Measurements from ENCODE around the gene SLC6A4.

SLC6A4 gene

GRCh38 chr17:30273373-30273772 is 37.9 kb upstream of the SLC6A4 start:
- H3K27ac ChIP-seq: no peak overlapping the region
- no peak for TF ChIP-seq CTCF (IDR thresholded peaks at IDR 0.05)
- no peaks in the 10 kb centered on the region for H3K4me1 ChIP-seq (ENCODE audit: control insufficient read depth in 1 of 2, insufficient read depth in 1 of 2, low read depth in 1 of 2, low read length in 1 of 2)
- peaks cover 18% of the 10 kb centered on the region for H3K36me3 ChIP-seq
- H3K4me3 ChIP-seq (ENCODE audit: low read depth in 1 of 2, low read length in 1 of 2): no peak overlapping the region
- no peaks in the 10 kb centered on the region for H3K9me3 ChIP-seq
- H3K27me3 ChIP-seq: no peaks in the 10 kb centered on the region

DNA sequence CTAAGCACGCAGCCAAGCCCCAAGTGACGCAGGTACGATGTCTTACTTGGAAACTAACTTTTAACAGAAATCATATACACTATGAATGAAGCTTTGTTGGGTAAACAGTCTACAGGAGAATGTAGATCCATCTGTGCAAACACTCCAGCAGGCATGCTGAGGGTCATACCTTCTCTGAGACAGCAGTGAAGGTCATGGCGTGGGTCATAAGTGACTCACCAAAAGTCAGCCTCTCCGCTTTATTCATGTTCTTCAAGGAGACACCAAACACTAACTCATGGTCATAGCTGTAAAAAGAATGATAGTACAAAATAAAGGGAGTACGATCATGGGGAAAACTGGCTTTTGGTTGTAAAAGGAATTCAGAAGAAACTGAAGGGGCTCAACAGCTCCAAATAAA is 35.6 kb upstream of the SLC6A4 start:
- Histone ChIP-seq H3K27me3 (no peaks in the 10 kb centered on the region), H3K27ac (no peak overlapping the region), H3K36me3 (peaks cover 18% of the 10 kb centered on the region), H3K4me1 (ENCODE audit: control insufficient read depth in 1 of 2, insufficient read depth in 1 of 2, low read depth in 1 of 2, low read length in 1 of 2) (no peaks in the 10 kb centered on the region), H3K9me3 (no peaks in the 10 kb centered on the region), H3K4me3 (ENCODE audit: low read depth in 1 of 2, low read length in 1 of 2) (no peak overlapping the region)
- no peak for TF ChIP-seq CTCF (IDR thresholded peaks at IDR 0.05)

- H3K4me1 ChIP-seq (ENCODE audit: control insufficient read depth in 1 of 2, insufficient read depth in 1 of 2, low read depth in 1 of 2, low read length in 1 of 2): no peaks in the 10 kb centered on the region
- no peak overlapping the region for H3K27ac ChIP-seq
- peaks cover 13% of the 10 kb centered on the region for H3K36me3 ChIP-seq
- H3K27me3 ChIP-seq: no peaks in the 10 kb centered on the region
- TF ChIP-seq CTCF (IDR thresholded peaks at IDR 0.05): no peak
- no peak overlapping the region for H3K4me3 ChIP-seq (ENCODE audit: low read depth in 1 of 2, low read length in 1 of 2)
- no peaks in the 10 kb centered on the region for H3K9me3 ChIP-seq
Observed at GRCh38 chr17:30267625-30268024, 32.1 kb upstream of the SLC6A4 start.

DNA sequence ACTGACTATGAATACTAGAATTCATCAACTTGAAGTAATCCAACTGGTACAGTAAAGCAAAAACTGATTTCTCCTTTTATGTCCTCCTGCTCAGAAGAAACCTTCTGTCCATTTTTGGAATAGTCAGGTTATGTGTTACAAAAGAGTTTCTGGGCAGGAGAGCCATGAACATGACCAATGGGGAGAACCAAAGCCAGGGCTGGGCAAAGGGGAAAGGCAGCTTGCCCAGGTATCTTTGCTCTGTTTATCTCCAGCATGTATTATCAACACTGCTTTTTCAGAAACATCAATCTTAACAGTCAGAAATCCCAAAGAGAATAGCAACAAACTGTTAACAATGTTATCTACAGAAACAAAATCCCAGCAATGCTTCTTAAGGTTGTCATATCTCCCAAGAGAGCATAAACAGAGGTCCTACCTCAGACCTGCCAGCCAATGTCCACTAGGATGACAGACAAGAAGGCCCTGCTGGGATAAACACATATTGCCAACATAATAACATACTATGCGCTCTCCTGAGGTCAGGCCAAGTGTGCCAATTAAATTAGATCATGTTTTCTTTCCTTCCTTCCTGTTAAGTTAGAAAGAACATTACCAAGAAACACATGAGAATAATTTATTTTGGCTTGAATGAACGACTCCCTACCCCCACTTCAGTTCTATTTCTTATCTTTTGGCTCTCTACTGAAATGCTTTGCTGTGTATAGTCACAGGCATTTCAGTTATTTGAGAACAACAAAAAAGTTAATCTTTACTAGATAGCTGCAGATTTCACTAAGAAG is 28.2 kb upstream of the SLC6A4 start:
- H3K36me3 ChIP-seq: no peaks in the 10 kb centered on the region
- H3K27me3 ChIP-seq: no peaks in the 10 kb centered on the region
- H3K27ac ChIP-seq: no peak overlapping the region
- no peak for TF ChIP-seq CTCF (IDR thresholded peaks at IDR 0.05)
- H3K9me3 ChIP-seq: no peaks in the 10 kb centered on the region
- no peak overlapping the region for H3K4me3 ChIP-seq (ENCODE audit: low read depth in 1 of 2, low read length in 1 of 2)
- no peaks in the 10 kb centered on the region for H3K4me1 ChIP-seq (ENCODE audit: control insufficient read depth in 1 of 2, insufficient read depth in 1 of 2, low read depth in 1 of 2, low read length in 1 of 2)

DNA sequence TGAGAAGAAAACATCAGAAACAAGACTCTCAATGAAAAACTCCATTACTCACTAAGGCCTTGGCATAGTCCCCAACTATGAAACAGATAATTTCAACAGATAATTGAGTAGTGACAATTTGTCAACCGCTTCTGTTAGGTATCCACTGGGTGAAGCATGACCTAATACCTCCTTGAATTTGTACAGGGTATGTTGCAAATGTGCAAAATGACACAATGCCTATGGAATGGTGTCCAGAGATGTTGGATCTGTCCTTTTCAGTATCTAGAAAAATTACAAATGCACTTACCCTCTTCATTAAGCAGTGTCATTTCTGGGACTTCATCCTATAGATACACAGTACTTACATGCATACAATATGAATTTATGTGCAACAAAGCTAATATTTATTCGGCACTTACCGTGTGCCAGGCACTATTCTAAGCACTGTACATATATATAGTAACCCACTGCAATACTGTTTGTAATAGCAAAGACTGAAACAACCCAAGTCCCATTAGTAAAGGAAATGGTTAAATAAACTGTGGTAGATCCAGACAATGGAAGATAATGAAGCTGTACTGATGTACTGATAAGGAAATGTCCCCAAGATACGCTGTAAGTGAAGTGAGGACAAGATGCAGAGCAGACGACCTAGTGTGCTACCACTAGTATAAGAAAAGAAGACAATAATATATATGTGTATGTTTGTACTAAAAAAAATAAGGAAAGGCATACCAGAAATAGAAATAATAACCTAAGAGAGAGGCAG is 21.4 kb upstream of the SLC6A4 start:
- Histone ChIP-seq H3K4me1 (ENCODE audit: control insufficient read depth in 1 of 2, insufficient read depth in 1 of 2, low read depth in 1 of 2, low read length in 1 of 2) (no peaks in the 10 kb centered on the region), H3K9me3 (no peaks in the 10 kb centered on the region), H3K36me3 (no peaks in the 10 kb centered on the region), H3K27me3 (no peaks in the 10 kb centered on the region), H3K27ac (no peak overlapping the region), H3K4me3 (ENCODE audit: low read depth in 1 of 2, low read length in 1 of 2) (no peak overlapping the region)
- TF ChIP-seq CTCF (IDR thresholded peaks at IDR 0.05): no peak
